ENCODE data around the gene FGF11.

Gene FGF11

GRCh38 chr17:7439462-7440112, at the start of gene FGF11:
Gene FGF11 (plus strand): TSS chr17:7439512. CDS start chr17:7439621, 109 bp downstream.
- TF ChIP-seq, protein P1, sequence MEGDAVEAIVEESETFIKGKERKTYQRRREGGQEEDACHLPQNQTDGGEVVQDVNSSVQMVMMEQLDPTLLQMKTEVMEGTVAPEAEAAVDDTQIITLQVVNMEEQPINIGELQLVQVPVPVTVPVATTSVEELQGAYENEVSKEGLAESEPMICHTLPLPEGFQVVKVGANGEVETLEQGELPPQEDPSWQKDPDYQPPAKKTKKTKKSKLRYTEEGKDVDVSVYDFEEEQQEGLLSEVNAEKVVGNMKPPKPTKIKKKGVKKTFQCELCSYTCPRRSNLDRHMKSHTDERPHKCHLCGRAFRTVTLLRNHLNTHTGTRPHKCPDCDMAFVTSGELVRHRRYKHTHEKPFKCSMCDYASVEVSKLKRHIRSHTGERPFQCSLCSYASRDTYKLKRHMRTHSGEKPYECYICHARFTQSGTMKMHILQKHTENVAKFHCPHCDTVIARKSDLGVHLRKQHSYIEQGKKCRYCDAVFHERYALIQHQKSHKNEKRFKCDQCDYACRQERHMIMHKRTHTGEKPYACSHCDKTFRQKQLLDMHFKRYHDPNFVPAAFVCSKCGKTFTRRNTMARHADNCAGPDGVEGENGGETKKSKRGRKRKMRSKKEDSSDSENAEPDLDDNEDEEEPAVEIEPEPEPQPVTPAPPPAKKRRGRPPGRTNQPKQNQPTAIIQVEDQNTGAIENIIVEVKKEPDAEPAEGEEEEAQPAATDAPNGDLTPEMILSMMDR (IDR thresholded peaks at IDR 0.05), result no peak
- peak within 1 kb of the TSS; percentile 58 to 75 for H3K4me3 ChIP-seq (ENCODE audit: low read depth in 1 of 2, low read length in 1 of 2)
- no peaks in the 10 kb centered on the region for H3K36me3 ChIP-seq
- peak within 1 kb of the TSS; percentile 63 for H3K27ac ChIP-seq
- H3K27me3 ChIP-seq, result peaks cover 79% of the 10 kb centered on the region
- peaks cover 51 to 61% of the 10 kb centered on the region in 2 experiments for H3K4me1 ChIP-seq (ENCODE audit: control insufficient read depth in 1 of 2, insufficient read depth in 1 of 2, low read depth in 1 of 2, low read length in 1 of 2)
- no peaks in the 10 kb centered on the region for H3K9me3 ChIP-seq

DNA sequence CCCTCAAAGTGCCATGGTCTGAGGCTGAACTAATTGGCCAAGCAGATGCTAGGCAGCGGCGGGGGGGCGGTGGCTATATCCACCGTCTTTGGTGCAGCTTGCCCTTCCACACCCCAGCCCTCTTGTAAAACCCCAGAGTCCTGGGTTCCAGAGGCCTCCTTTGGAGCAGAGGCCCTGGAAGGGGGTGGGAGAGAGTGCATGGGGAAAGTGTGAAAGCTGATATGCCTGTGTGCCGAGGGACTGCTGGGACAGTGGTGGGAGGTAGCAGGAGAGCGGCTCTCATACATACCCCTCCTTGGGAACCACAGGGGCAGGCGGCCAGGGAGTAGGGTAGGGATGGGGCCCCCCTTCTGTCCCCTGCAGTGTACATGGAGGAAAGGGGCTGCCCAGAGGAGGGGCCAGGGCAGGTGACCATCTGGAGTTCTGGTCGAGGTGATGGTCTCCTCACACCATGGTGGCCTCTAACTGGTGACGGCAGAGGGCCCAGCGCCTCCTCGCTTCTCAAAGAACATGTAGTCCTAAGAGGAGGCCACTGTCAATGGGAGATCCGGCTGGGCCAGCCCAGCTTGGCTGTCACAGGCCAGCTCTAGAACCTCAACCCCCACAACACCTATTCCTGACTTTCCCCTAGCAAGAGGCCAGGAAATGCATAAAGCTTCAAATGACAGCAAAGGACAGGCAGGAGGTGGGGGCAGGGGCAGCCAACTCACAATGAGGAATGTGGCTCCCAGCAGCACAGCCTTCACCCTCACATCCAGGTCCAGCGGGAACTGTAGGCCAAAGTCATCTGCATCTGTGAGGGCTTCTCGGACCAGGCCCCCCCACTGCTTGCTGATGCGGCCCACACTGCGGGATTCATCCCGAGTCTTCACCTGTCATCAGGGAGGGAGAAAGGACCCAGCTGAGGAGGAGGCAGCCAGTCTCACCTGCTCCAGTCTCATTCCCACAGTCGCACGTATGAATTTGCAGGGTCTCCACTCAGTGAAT, 49.1 kb upstream of the FGF11 start:
- H3K36me3 ChIP-seq, result no peaks in the 10 kb centered on the region
- H3K4me1 ChIP-seq (ENCODE audit: control insufficient read depth in 1 of 2, insufficient read depth in 1 of 2, low read depth in 1 of 2, low read length in 1 of 2), result peaks cover 14 to 17% of the 10 kb centered on the region in 2 experiments
- no peak overlapping the region for H3K27ac ChIP-seq
- H3K9me3 ChIP-seq, result no peaks in the 10 kb centered on the region
- TF ChIP-seq, protein P1 (IDR thresholded peaks at IDR 0.05), result no peak
- peaks cover 26% of the 10 kb centered on the region for H3K27me3 ChIP-seq
- H3K4me3 ChIP-seq (ENCODE audit: low read depth in 1 of 2, low read length in 1 of 2), result no peak overlapping the region

DNA sequence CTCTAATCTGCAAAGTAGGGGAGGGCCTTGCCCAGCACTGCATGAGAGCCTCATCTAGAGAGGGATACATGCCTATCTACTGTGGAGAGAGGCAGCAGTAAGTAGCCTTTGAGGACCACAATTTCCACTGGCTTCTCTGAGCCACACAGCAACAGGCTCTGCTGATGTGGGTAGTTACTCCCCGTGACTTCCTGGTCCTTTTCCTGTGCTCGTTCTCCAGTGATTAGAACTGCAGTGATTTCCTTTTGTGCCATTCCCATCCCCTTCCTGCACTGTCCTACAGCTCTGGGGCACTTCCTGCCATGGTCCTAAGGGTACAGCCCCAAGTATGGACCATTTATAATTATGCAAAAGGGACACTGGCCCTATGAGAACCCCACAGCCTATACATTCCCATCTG, 48.0 kb upstream of the FGF11 start:
- TF ChIP-seq, protein P1 (IDR thresholded peaks at IDR 0.05), result no peak
- H3K27ac ChIP-seq, result no peak overlapping the region
- no peaks in the 10 kb centered on the region for H3K36me3 ChIP-seq
- H3K9me3 ChIP-seq, result no peaks in the 10 kb centered on the region
- no peak overlapping the region for H3K4me3 ChIP-seq (ENCODE audit: low read depth in 1 of 2, low read length in 1 of 2)
- peaks cover 14 to 18% of the 10 kb centered on the region in 2 experiments for H3K4me1 ChIP-seq (ENCODE audit: control insufficient read depth in 1 of 2, insufficient read depth in 1 of 2, low read depth in 1 of 2, low read length in 1 of 2)
- peaks cover 16% of the 10 kb centered on the region for H3K27me3 ChIP-seq

- peaks cover 14 to 18% of the 10 kb centered on the region in 2 experiments for H3K4me1 ChIP-seq (ENCODE audit: control insufficient read depth in 1 of 2, insufficient read depth in 1 of 2, low read depth in 1 of 2, low read length in 1 of 2)
- H3K36me3 ChIP-seq, result no peaks in the 10 kb centered on the region
These were observed 46.4 kb upstream of the FGF11 start for GRCh38 chr17:7392696-7393612.

More at GRCh38 chr17:7392696-7393612, 46.4 kb upstream of the FGF11 start:
- H3K4me3 ChIP-seq (ENCODE audit: low read depth in 1 of 2, low read length in 1 of 2), result no peak overlapping the region
- H3K27ac ChIP-seq, result no peak overlapping the region
- H3K27me3 ChIP-seq, result peaks cover 16% of the 10 kb centered on the region
- TF ChIP-seq, protein P1 (IDR thresholded peaks at IDR 0.05), result no peak
- no peaks in the 10 kb centered on the region for H3K9me3 ChIP-seq
